ENCODE data around the gene TRAP1. TPM values are rescaled to one million over a fixed set of nuclear protein-coding genes. Genes with fewer than 3 reads are reported as not detected.

The TRAP1 gene
- total RNA-seq, 6 experiments from 2014 or later, result 97.6 to 118 (median 103) TPM

- H3K27me3 Mint-ChIP-seq (ENCODE audit: insufficient read depth), result peaks cover 9% of the 10 kb centered on the region
- DNase-seq, result no peak
- no peak overlapping the region; the same call in 1 of the 2 replicates for H3K27ac Mint-ChIP-seq
- peaks cover 53% of the 10 kb centered on the region for H3K36me3 Mint-ChIP-seq (ENCODE audit: low read depth)
- H3K4me1 Mint-ChIP-seq (ENCODE audit: low read depth), result no peaks in the 10 kb centered on the region
- no peak for TF ChIP-seq CTCF (IDR thresholded peaks at IDR 0.05)
- no peaks in the 10 kb centered on the region for H3K9me3 Mint-ChIP-seq
- no peak overlapping the region for H3K4me3 Mint-ChIP-seq
Measured at GRCh38 chr16:3737181-3737580, 19.9 kb upstream of the TRAP1 start.

- Mint-ChIP-seq H3K4me3 (no peak overlapping the region), H3K4me1 (ENCODE audit: low read depth) (no peaks in the 10 kb centered on the region), H3K9me3 (no peaks in the 10 kb centered on the region), H3K36me3 (ENCODE audit: low read depth) (peaks cover 57% of the 10 kb centered on the region), H3K27me3 (ENCODE audit: insufficient read depth) (peaks cover 9% of the 10 kb centered on the region), H3K27ac (no peak overlapping the region)
- TF ChIP-seq CTCF (IDR thresholded peaks at IDR 0.05), result no peak
- DNase-seq, result no peak
Measured at GRCh38 chr16:3736116-3736515, 18.8 kb upstream of the TRAP1 start.

- Mint-ChIP-seq H3K9me3 (no peaks in the 10 kb centered on the region), H3K27ac (no peak overlapping the region), H3K27me3 (ENCODE audit: insufficient read depth) (peaks cover 9% of the 10 kb centered on the region), H3K4me3 (no peak overlapping the region), H3K4me1 (ENCODE audit: low read depth) (no peaks in the 10 kb centered on the region), H3K36me3 (ENCODE audit: low read depth) (peaks cover 58% of the 10 kb centered on the region)
- no peak for TF ChIP-seq CTCF (IDR thresholded peaks at IDR 0.05)
- DNase-seq, result no peak
Measured at GRCh38 chr16:3735541-3735940, 18.2 kb upstream of the TRAP1 start.

- H3K27me3 Mint-ChIP-seq (ENCODE audit: insufficient read depth), result peaks cover 15% of the 10 kb centered on the region
- peaks cover 65% of the 10 kb centered on the region for H3K36me3 Mint-ChIP-seq (ENCODE audit: low read depth)
- DNase-seq, result no peak
- no peak for TF ChIP-seq CTCF (IDR thresholded peaks at IDR 0.05)
- H3K4me1 Mint-ChIP-seq (ENCODE audit: low read depth), result no peaks in the 10 kb centered on the region
- H3K4me3 Mint-ChIP-seq, result no peak overlapping the region
- H3K27ac Mint-ChIP-seq, result no peak overlapping the region; the same call in 1 of the 2 replicates
- H3K9me3 Mint-ChIP-seq, result no peaks in the 10 kb centered on the region
Measured at GRCh38 chr16:3734758-3735221, 17.5 kb upstream of the TRAP1 start.

GRCh38 chr16:3734084-3734757, 16.9 kb upstream of the TRAP1 start:
- DNase-seq, result no peak
- no peak for TF ChIP-seq CTCF (IDR thresholded peaks at IDR 0.05)
- Mint-ChIP-seq H3K27ac (no peak overlapping the region), H3K27me3 (ENCODE audit: insufficient read depth) (peaks cover 20% of the 10 kb centered on the region), H3K4me3 (no peak overlapping the region), H3K36me3 (ENCODE audit: low read depth) (peaks cover 67% of the 10 kb centered on the region), H3K9me3 (no peaks in the 10 kb centered on the region), H3K4me1 (ENCODE audit: low read depth) (no peaks in the 10 kb centered on the region)
